ENCODE measurements around the gene FOSL2. TPM values are rescaled to one million over a fixed set of nuclear protein-coding genes. Genes with fewer than 3 reads are reported as not detected.

FOSL2 gene
- total and polyA plus RNA-seq, 2 donors (not counting 1 experiment from before 2014, with no cell fraction given): 2.5 to 37.7 TPM

GRCh38 chr2:28397043-28397381 lies 4.4 kb downstream of the FOSL2 start:
- ChIA-PET CTCF (interaction anchor here (1.8 to 2.0 kb wide), 2 partner anchors 643 to 693 kb away, joined by 8 to 15 read pairs; no protein-coding TSS in a partner anchor), POLR2A (no interaction called here)
- ATAC-seq (ENCODE audit: low read depth) (no peak), DNase-seq (no peak)
- Histone ChIP-seq H4K20me1 (ENCODE audit: control insufficient read depth, insufficient read depth, low read length, poor library complexity, severe bottlenecking) (no peaks in the 10 kb centered on the region), H3K27me3 (replicated peaks in 1 of 4; ENCODE audit: control extremely low read depth in 1 of 4, control insufficient read depth in 3 of 4, insufficient read depth in 4 of 4, low read length in 3 of 4) (peaks cover 0 to 17% (median 0%) of the 10 kb centered on the region in 4 experiments), H3K36me3 (replicated peaks in 1 of 2; ENCODE audit: control extremely low read depth in 1 of 2, control insufficient read depth in 1 of 2, extremely low read depth in 1 of 2, insufficient read depth in 2 of 2, low read length in 1 of 2) (no peaks in the 10 kb centered on the region), H3K9me3 (ENCODE audit: control extremely low read depth in 1 of 3, control insufficient read depth in 2 of 3, insufficient read depth in 1 of 3, low read length in 2 of 3) (no peaks in the 10 kb centered on the region), H3K9ac (ENCODE audit: low read length) (no peak overlapping the region), H3K79me2 (ENCODE audit: control insufficient read depth, insufficient read depth, low read length) (no peaks in the 10 kb centered on the region), H2AFZ (ENCODE audit: insufficient read depth, low read depth, low read length, poor library complexity, severe bottlenecking) (no peak overlapping the region), H3K4me2 (replicated peaks; ENCODE audit: low read depth, low read length, poor library complexity, severe bottlenecking) (no peak overlapping the region), H3K4me3 (ENCODE audit: control extremely low read depth in 1 of 5, extremely low read depth in 1 of 5, insufficient read depth in 1 of 5, low read depth in 2 of 5, low read length in 4 of 5) (peak overlapping the region in 1 of 5 experiments; percentile 85), H3K4me1 (ENCODE audit: control insufficient read depth in 2 of 2, insufficient read depth in 2 of 2, low read length in 2 of 2) (peaks cover 0 to 4% of the 10 kb centered on the region in 2 donors), H3K27ac (ENCODE audit: low read length in 2 of 2) (no peak overlapping the region)
- H3K9me3 Mint-ChIP-seq (ENCODE audit: insufficient read depth): no peaks in the 10 kb centered on the region
- peaks cover 14% of the 10 kb centered on the region for H3K27me3 Mint-ChIP-seq
- no CpG with 5 or more reads among the region's 2 CpGs for WGBS (ENCODE audit: insufficient coverage)
- intact Hi-C loops (cut with micrococcal nuclease): loop anchor here (10.0 kb wide), 2 partner anchors 498 to 1748 kb away; partner anchors contain the start of genes WDR43 and YPEL5
- TF ChIP-seq CTCF (IDR thresholded peaks at IDR 0.05): no peak
- no peak for TF ChIP-seq EZH2 (IDR thresholded peaks at IDR 0.05; ENCODE audit: borderline replicate concordance, insufficient read depth, low read depth, low read length, poor library complexity, severe bottlenecking)
- peaks cover 9% of the 10 kb centered on the region for H3K4me1 Mint-ChIP-seq
- no peak overlapping the region for H3K27ac Mint-ChIP-seq
- no peak overlapping the region for H3K4me3 Mint-ChIP-seq

GRCh38 chr2:28398101-28398834 lies 5.6 kb downstream of the FOSL2 start:
- no peak overlapping the region for H3K27ac Mint-ChIP-seq
- TF ChIP-seq EZH2 (IDR thresholded peaks at IDR 0.05; ENCODE audit: borderline replicate concordance, insufficient read depth, low read depth, low read length, poor library complexity, severe bottlenecking) (no peak), CTCF (IDR thresholded peaks at IDR 0.05) (no peak)
- no peaks in the 10 kb centered on the region for H3K9me3 ChIP-seq (ENCODE audit: control extremely low read depth in 1 of 3, control insufficient read depth in 2 of 3, insufficient read depth in 1 of 3, low read length in 2 of 3)
- H3K4me3 Mint-ChIP-seq: no peak overlapping the region
- no peak overlapping the region for H3K9ac ChIP-seq (ENCODE audit: low read length)
- ATAC-seq (ENCODE audit: low read depth): no peak
- 77% methylated on average over 5 of the region's 13 CpGs for WGBS (ENCODE audit: insufficient coverage)
- no peak overlapping the region for H2AFZ ChIP-seq (ENCODE audit: insufficient read depth, low read depth, low read length, poor library complexity, severe bottlenecking)
- H3K27me3 ChIP-seq (replicated peaks in 1 of 4; ENCODE audit: control extremely low read depth in 1 of 4, control insufficient read depth in 3 of 4, insufficient read depth in 4 of 4, low read length in 3 of 4): peaks cover 0 to 14% (median 0%) of the 10 kb centered on the region in 4 experiments
- no peak overlapping the region for H3K27ac ChIP-seq (ENCODE audit: low read length in 2 of 2)
- no peaks in the 10 kb centered on the region for H3K9me3 Mint-ChIP-seq (ENCODE audit: insufficient read depth)
- H3K4me2 ChIP-seq (replicated peaks; ENCODE audit: low read depth, low read length, poor library complexity, severe bottlenecking): no peak overlapping the region
- H4K20me1 ChIP-seq (ENCODE audit: control insufficient read depth, insufficient read depth, low read length, poor library complexity, severe bottlenecking): no peaks in the 10 kb centered on the region
- H3K4me3 ChIP-seq (ENCODE audit: control extremely low read depth in 1 of 5, extremely low read depth in 1 of 5, insufficient read depth in 1 of 5, low read depth in 2 of 5, low read length in 4 of 5): no peak overlapping the region
- POLR2A ChIA-PET: no interaction called here
- intact Hi-C loops (cut with micrococcal nuclease): loop anchor here (10.0 kb wide), 2 partner anchors 497 to 1747 kb away; partner anchors contain the start of genes WDR43 and YPEL5
- H3K4me1 ChIP-seq (ENCODE audit: control insufficient read depth in 2 of 2, insufficient read depth in 2 of 2, low read length in 2 of 2): peaks cover 0 to 2% of the 10 kb centered on the region in 2 donors
- peaks cover 11% of the 10 kb centered on the region for H3K27me3 Mint-ChIP-seq
- CTCF ChIA-PET: no interaction called here
- H3K4me1 Mint-ChIP-seq: peaks cover 7% of the 10 kb centered on the region
- no peaks in the 10 kb centered on the region for H3K36me3 ChIP-seq (replicated peaks in 1 of 2; ENCODE audit: control extremely low read depth in 1 of 2, control insufficient read depth in 1 of 2, extremely low read depth in 1 of 2, insufficient read depth in 2 of 2, low read length in 1 of 2)
- H3K79me2 ChIP-seq (ENCODE audit: control insufficient read depth, insufficient read depth, low read length): no peaks in the 10 kb centered on the region
- no peak for DNase-seq
